ENCODE data around the gene ZNF587B. TPM values are rescaled to one million over a fixed set of nuclear protein-coding genes. Genes with fewer than 3 reads are reported as not detected.
A peak's percentile ranks its signal among the peaks of the same experiment; 100 is the strongest.
"Not testable (repeated sequence)": the region's sequence is repeated elsewhere in the genome, so short reads cannot be mapped to it uniquely, and the experiment has no call there.

The ZNF587B gene
- total and polyA plus RNA-seq, 2 donors (not counting 1 experiment from before 2014, with no cell fraction given) = 6.5 to 12.4 TPM

GRCh38 chr19:57872450-57872849, 42.4 kb downstream of the ZNF587B start:
- Histone ChIP-seq H3K27ac (ENCODE audit: insufficient read depth, low read length) (no peak overlapping the region), H3K4me1 (ENCODE audit: control insufficient read depth, extremely low read depth, insufficient read depth, low read length) (no peaks in the 10 kb centered on the region), H3K4me3 (replicated peaks in 1 of 4; ENCODE audit: control extremely low read depth in 1 of 4, insufficient read depth in 1 of 4, low read depth in 3 of 4, low read length in 4 of 4) (no peak overlapping the region), H3K27me3 (ENCODE audit: control insufficient read depth, insufficient read depth, low read length) (no peaks in the 10 kb centered on the region), H3K9me3 (ENCODE audit: control insufficient read depth, insufficient read depth, low read depth, low read length) (peaks cover 9% of the 10 kb centered on the region), H4K20me1 (ENCODE audit: control insufficient read depth, extremely low read depth, insufficient read depth, low read length) (no peaks in the 10 kb centered on the region), H3K4me2 (ENCODE audit: extremely low read depth, insufficient read depth, low read length) (no peak overlapping the region), H3K9ac (ENCODE audit: insufficient read depth, low read length) (no peak overlapping the region), H2AFZ (ENCODE audit: low read length) (no peak overlapping the region), H3K79me2 (ENCODE audit: control insufficient read depth, insufficient read depth, low read length) (no peaks in the 10 kb centered on the region), H3K36me3 (ENCODE audit: control insufficient read depth, insufficient read depth, low read length) (peaks cover 7% of the 10 kb centered on the region)
- peak in 1 of 2 donors; percentile 28 for DNase-seq (ENCODE audit: low read depth in 2 of 2)
- TF ChIP-seq EZH2 (IDR thresholded peaks at IDR 0.05; ENCODE audit: low read length, missing control alignments) = no peak
- TF ChIP-seq CTCF (conservative IDR thresholded peaks at IDR 0.05 in 1 of 2, IDR thresholded peaks at IDR 0.05 in 1 of 2; ENCODE audit: low read depth in 1 of 2, low read length in 2 of 2) = no peak

GRCh38 chr19:57873883-57874799, 44.0 kb downstream of the ZNF587B start:
- H3K4me3 ChIP-seq (replicated peaks in 1 of 4; ENCODE audit: control extremely low read depth in 1 of 4, insufficient read depth in 1 of 4, low read depth in 3 of 4, low read length in 4 of 4); H3K36me3 ChIP-seq (ENCODE audit: control insufficient read depth, insufficient read depth, low read length); H3K27me3 ChIP-seq (ENCODE audit: control insufficient read depth, insufficient read depth, low read length); H4K20me1 ChIP-seq (ENCODE audit: control insufficient read depth, extremely low read depth, insufficient read depth, low read length); H3K4me1 ChIP-seq (ENCODE audit: control insufficient read depth, extremely low read depth, insufficient read depth, low read length); H3K9ac ChIP-seq (ENCODE audit: insufficient read depth, low read length); H2AFZ ChIP-seq (ENCODE audit: low read length); H3K79me2 ChIP-seq (ENCODE audit: control insufficient read depth, insufficient read depth, low read length); H3K27ac ChIP-seq (ENCODE audit: insufficient read depth, low read length); H3K4me2 ChIP-seq (ENCODE audit: extremely low read depth, insufficient read depth, low read length); H3K9me3 ChIP-seq (ENCODE audit: control insufficient read depth, insufficient read depth, low read depth, low read length): not testable (repeated sequence)
- DNase-seq (ENCODE audit: low read depth in 2 of 2) = peak in 1 of 2 donors; percentile 38

GRCh38 chr19:57886046-57886445, 55.9 kb downstream of the ZNF587B start:
- Histone ChIP-seq H3K4me3 (replicated peaks in 1 of 4; ENCODE audit: control extremely low read depth in 1 of 4, insufficient read depth in 1 of 4, low read depth in 3 of 4, low read length in 4 of 4) (no peak overlapping the region), H3K79me2 (ENCODE audit: control insufficient read depth, insufficient read depth, low read length) (peaks cover 15% of the 10 kb centered on the region), H3K27ac (ENCODE audit: insufficient read depth, low read length) (no peak overlapping the region), H3K4me1 (ENCODE audit: control insufficient read depth, extremely low read depth, insufficient read depth, low read length) (no peaks in the 10 kb centered on the region), H4K20me1 (ENCODE audit: control insufficient read depth, extremely low read depth, insufficient read depth, low read length) (no peaks in the 10 kb centered on the region), H3K9ac (ENCODE audit: insufficient read depth, low read length) (no peak overlapping the region), H2AFZ (ENCODE audit: low read length) (no peak overlapping the region), H3K36me3 (ENCODE audit: control insufficient read depth, insufficient read depth, low read length) (no peaks in the 10 kb centered on the region), H3K9me3 (ENCODE audit: control insufficient read depth, insufficient read depth, low read depth, low read length) (no peaks in the 10 kb centered on the region), H3K4me2 (ENCODE audit: extremely low read depth, insufficient read depth, low read length) (no peak overlapping the region), H3K27me3 (ENCODE audit: control insufficient read depth, insufficient read depth, low read length) (no peaks in the 10 kb centered on the region)
- TF ChIP-seq EZH2 (IDR thresholded peaks at IDR 0.05; ENCODE audit: low read length, missing control alignments) = no peak
- no peak for TF ChIP-seq CTCF (conservative IDR thresholded peaks at IDR 0.05 in 1 of 2, IDR thresholded peaks at IDR 0.05 in 1 of 2; ENCODE audit: low read depth in 1 of 2, low read length in 2 of 2)
- DNase-seq (ENCODE audit: low read depth in 2 of 2) = no peak
